ENCODE results near the gene PARD6G.

- TF ChIP-seq FOXP1 (CRISPR knock-in tag; IDR thresholded peaks at IDR 0.05; ENCODE audit: borderline replicate concordance) (no peak), ATF2 (CRISPR knock-in tag; IDR thresholded peaks at IDR 0.05; ENCODE audit: borderline replicate concordance, low read depth) (no peak), ZNF138 (CRISPR knock-in tag; conservative IDR thresholded peaks at IDR 0.05) (no peak), NR2C2 (CRISPR knock-in tag; IDR thresholded peaks at IDR 0.05) (no peak), FOXP4 (CRISPR knock-in tag; IDR thresholded peaks at IDR 0.05) (no peak), GTF2I (CRISPR knock-in tag; conservative IDR thresholded peaks at IDR 0.05) (no peak)
- TF ChIP-seq, protein P1, sequence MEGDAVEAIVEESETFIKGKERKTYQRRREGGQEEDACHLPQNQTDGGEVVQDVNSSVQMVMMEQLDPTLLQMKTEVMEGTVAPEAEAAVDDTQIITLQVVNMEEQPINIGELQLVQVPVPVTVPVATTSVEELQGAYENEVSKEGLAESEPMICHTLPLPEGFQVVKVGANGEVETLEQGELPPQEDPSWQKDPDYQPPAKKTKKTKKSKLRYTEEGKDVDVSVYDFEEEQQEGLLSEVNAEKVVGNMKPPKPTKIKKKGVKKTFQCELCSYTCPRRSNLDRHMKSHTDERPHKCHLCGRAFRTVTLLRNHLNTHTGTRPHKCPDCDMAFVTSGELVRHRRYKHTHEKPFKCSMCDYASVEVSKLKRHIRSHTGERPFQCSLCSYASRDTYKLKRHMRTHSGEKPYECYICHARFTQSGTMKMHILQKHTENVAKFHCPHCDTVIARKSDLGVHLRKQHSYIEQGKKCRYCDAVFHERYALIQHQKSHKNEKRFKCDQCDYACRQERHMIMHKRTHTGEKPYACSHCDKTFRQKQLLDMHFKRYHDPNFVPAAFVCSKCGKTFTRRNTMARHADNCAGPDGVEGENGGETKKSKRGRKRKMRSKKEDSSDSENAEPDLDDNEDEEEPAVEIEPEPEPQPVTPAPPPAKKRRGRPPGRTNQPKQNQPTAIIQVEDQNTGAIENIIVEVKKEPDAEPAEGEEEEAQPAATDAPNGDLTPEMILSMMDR (IDR thresholded peaks at IDR 0.05), result no peak
- TF ChIP-seq, protein P2, sequence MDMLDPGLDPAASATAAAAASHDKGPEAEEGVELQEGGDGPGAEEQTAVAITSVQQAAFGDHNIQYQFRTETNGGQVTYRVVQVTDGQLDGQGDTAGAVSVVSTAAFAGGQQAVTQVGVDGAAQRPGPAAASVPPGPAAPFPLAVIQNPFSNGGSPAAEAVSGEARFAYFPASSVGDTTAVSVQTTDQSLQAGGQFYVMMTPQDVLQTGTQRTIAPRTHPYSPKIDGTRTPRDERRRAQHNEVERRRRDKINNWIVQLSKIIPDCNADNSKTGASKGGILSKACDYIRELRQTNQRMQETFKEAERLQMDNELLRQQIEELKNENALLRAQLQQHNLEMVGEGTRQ (CRISPR knock-in tag; IDR thresholded peaks at IDR 0.05), result no peak
- TF ChIP-seq, protein P3, sequence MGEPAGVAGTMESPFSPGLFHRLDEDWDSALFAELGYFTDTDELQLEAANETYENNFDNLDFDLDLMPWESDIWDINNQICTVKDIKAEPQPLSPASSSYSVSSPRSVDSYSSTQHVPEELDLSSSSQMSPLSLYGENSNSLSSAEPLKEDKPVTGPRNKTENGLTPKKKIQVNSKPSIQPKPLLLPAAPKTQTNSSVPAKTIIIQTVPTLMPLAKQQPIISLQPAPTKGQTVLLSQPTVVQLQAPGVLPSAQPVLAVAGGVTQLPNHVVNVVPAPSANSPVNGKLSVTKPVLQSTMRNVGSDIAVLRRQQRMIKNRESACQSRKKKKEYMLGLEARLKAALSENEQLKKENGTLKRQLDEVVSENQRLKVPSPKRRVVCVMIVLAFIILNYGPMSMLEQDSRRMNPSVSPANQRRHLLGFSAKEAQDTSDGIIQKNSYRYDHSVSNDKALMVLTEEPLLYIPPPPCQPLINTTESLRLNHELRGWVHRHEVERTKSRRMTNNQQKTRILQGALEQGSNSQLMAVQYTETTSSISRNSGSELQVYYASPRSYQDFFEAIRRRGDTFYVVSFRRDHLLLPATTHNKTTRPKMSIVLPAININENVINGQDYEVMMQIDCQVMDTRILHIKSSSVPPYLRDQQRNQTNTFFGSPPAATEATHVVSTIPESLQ (CRISPR knock-in tag; IDR thresholded peaks at IDR 0.05), result no peak
- TF ChIP-seq, protein P4, sequence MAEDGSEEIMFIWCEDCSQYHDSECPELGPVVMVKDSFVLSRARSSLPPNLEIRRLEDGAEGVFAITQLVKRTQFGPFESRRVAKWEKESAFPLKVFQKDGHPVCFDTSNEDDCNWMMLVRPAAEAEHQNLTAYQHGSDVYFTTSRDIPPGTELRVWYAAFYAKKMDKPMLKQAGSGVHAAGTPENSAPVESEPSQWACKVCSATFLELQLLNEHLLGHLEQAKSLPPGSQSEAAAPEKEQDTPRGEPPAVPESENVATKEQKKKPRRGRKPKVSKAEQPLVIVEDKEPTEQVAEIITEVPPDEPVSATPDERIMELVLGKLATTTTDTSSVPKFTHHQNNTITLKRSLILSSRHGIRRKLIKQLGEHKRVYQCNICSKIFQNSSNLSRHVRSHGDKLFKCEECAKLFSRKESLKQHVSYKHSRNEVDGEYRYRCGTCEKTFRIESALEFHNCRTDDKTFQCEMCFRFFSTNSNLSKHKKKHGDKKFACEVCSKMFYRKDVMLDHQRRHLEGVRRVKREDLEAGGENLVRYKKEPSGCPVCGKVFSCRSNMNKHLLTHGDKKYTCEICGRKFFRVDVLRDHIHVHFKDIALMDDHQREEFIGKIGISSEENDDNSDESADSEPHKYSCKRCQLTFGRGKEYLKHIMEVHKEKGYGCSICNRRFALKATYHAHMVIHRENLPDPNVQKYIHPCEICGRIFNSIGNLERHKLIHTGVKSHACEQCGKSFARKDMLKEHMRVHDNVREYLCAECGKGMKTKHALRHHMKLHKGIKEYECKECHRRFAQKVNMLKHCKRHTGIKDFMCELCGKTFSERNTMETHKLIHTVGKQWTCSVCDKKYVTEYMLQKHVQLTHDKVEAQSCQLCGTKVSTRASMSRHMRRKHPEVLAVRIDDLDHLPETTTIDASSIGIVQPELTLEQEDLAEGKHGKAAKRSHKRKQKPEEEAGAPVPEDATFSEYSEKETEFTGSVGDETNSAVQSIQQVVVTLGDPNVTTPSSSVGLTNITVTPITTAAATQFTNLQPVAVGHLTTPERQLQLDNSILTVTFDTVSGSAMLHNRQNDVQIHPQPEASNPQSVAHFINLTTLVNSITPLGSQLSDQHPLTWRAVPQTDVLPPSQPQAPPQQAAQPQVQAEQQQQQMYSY (CRISPR knock-in tag; IDR thresholded peaks at IDR 0.05), result no peak
- TF ChIP-seq, protein P5, sequence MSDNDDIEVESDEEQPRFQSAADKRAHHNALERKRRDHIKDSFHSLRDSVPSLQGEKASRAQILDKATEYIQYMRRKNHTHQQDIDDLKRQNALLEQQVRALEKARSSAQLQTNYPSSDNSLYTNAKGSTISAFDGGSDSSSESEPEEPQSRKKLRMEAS (CRISPR knock-in tag; IDR thresholded peaks at IDR 0.05), result no peak
- TF ChIP-seq, protein P6, sequence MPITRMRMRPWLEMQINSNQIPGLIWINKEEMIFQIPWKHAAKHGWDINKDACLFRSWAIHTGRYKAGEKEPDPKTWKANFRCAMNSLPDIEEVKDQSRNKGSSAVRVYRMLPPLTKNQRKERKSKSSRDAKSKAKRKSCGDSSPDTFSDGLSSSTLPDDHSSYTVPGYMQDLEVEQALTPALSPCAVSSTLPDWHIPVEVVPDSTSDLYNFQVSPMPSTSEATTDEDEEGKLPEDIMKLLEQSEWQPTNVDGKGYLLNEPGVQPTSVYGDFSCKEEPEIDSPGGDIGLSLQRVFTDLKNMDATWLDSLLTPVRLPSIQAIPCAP (CRISPR knock-in tag; IDR thresholded peaks at IDR 0.05), result no peak
Measured at GRCh38 chr18:80182855-80183254, 64.5 kb downstream of the PARD6G start.
